Measurements from ENCODE around the gene NR0B2.
"Not testable (repeated sequence)": the region's sequence is repeated elsewhere in the genome, so short reads cannot be mapped to it uniquely, and the experiment has no call there.

NR0B2 gene

GRCh38 chr1:26913754-26914619, at the start of gene NR0B2:
NR0B2 (minus strand) TSS chr1:26913975; CDS start chr1:26913940, 35 bp downstream.
- no peak for DNase-seq

- DNase-seq = no peak
Measured at GRCh38 chr1:26961826-26962225, 48.1 kb upstream of the NR0B2 start.

GRCh38 chr1:26960625-26960966, 46.8 kb upstream of the NR0B2 start:
- no peak for DNase-seq

- DNase-seq = peak in 1 of 2 donors; percentile 18
Measured at GRCh38 chr1:26959722-26960624, 46.2 kb upstream of the NR0B2 start, which contains the start of gene KDF1. KDF1 (minus strand) TSS chr1:26960468; CDS start chr1:26952380, 8,088 bp downstream.

- DNase-seq = no peak
Measured at GRCh38 chr1:26959270-26959669, 45.5 kb upstream of the NR0B2 start.

GRCh38 chr1:26957306-26957705, 43.5 kb upstream of the NR0B2 start:
- DNase-seq = no peak

DNA sequence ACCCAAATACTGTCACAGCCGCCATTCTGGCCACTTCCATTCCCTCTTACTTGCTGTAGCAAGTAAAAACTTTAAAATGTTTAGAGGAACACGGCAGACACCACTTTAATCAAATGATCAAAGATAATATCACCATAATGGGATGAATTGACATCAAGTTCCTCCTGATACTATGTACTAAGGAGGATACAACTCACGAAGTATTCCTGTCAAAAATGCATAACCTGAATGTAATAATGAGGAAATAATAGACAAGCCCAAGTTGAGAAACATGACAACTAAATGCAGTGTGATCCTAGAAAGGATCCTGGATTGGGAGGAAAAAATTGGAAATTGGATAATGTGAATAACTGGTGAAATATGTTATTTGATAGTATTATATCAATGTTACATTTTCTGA, 42.5 kb upstream of the NR0B2 start:
- DNase-seq = no peak

- no peak for DNase-seq
Measured at GRCh38 chr1:26953374-26953773, 39.6 kb upstream of the NR0B2 start.

- DNase-seq = no peak
Measured at GRCh38 chr1:26951821-26952497, 38.2 kb upstream of the NR0B2 start.

DNA sequence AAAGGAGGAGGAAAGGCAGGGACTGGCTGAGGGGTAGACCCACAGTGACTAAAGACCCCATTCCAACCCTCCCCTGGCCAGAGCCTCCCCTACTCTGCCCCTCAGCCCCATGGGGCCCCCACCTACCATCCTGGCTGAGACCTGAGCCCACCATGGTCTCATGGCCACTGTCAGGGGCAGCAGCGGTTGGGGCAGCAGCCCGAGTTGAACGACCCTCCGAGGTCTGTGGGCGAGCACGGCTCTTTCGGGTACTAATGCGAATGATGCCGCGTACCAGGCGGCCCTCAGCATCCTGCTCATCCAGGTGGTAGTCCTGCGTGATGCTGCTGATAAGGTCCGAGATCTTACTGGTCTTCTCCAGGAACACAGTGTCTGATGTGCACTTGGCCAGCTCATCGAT, 37.4 kb upstream of the NR0B2 start:
- no peak for DNase-seq

DNA sequence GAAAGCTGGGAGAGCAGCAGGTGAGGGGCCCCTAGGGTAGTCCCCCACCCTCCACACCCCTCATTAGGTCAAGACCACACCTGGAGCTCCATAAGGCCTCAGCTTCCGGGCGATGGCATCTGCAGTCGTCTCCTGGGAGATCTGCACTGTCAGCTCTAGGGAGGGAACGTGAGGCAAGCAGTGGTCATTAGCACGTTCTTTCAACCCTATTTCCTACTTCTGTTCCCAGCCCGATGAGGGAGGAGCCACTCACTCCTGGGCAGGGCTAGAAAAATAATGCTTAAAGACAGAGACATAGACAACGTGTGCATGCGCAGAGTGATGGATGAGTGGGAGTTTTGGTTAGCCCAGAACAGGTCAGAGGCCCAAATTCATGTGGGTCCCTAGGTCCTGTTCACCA, 36.8 kb upstream of the NR0B2 start:
- DNase-seq = no peak

DNA sequence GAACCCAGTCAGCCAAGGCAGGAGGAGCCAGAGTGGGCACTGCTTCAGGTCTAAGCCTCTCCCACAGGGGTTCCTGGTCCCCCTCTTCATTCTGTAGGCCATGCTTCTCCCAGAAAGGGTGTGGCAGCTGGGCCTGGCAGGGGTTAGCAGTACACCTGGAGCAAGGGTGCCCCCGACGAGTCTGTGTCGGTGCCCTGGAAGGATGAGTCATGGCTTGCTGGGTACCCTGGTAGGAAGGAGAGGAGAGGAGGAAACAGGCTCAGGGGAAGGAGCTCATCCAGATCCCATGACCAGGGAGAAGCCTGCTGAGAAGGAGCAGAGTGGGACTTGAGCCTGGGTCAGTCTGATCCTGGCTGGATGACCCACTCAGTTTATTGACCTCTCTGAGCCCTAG, 36.1 kb upstream of the NR0B2 start:
- DNase-seq = no peak

GRCh38 chr1:26949266-26949925, 35.6 kb upstream of the NR0B2 start:
- DNase-seq = no peak

DNA sequence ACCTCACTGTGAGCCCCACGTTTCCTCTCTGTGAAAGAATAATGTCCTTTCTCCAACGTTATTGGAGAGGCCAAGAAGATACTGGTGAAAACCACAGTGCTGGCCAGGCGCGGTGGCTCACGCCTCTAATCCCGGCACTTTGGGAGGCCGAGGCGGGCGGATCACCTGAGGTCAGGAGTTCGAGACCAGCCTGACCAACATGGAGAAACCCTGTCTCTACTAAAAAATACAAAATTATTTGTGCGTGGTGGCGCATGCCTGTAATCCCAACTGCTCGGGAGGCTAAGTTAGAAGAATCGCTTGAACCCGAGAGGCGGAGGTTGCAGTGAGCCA, 34.9 kb upstream of the NR0B2 start:
- DNase-seq = not testable (repeated sequence)

GRCh38 chr1:26946270-26946669, 32.5 kb upstream of the NR0B2 start:
- DNase-seq = no peak

GRCh38 chr1:26945728-26946127, 32.0 kb upstream of the NR0B2 start:
- no peak for DNase-seq

- DNase-seq = no peak
Measured at GRCh38 chr1:26945138-26945537, 31.4 kb upstream of the NR0B2 start.

- no peak for DNase-seq
Measured at GRCh38 chr1:26942656-26943055, 28.9 kb upstream of the NR0B2 start.

- DNase-seq = no peak
Measured at GRCh38 chr1:26941311-26941710, 27.5 kb upstream of the NR0B2 start.

- DNase-seq = no peak
Measured at GRCh38 chr1:26938659-26939025, 24.9 kb upstream of the NR0B2 start.

DNA sequence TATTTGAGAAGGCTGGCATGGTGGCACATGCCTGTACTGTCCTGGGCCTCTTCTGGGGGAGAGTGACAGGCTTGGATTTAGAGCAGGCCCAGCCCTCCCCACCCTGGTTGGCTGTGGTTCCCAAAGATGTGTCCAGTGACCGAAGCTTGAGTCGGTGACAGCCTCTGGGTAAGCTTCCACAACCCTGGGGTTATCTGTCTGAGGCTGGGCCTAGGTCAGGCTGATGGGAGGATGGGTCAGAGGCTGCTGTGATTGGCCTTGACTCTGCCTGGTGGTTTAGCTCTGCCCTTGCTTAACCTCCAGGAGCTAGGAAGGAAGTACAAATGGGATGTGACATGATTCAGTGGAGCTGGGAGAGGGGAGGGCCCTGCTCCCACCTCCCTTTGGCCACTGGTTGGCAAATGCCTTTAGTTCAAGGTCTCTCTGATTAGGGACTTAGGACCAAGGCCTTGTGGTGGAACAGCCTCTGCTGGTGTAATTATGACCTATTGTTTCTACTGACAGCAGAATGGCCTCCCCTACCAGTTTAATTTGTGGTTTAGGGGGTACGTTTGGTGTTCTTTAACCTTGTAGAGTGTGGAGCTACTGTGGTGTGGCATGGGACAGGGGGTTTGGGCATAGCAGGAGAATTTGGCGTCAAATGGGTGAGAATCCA, 24.4 kb upstream of the NR0B2 start:
- DNase-seq = no peak

- no peak for DNase-seq
Measured at GRCh38 chr1:26936823-26937222, 23.0 kb upstream of the NR0B2 start.

Measured in stimulated activated CD4-positive, alpha-beta T cell treated with anti-CD3 and anti-CD28 coated beads, Interleukin-2, amount 100 ng/mL, for 48 hours (primary cell).